Keratinocyte (primary cell): Measurements from ENCODE around the gene FOXC1. TPM values are rescaled to one million over a fixed set of nuclear protein-coding genes. Genes with fewer than 3 reads are reported as not detected.

ENCODE experiments used
- DNase-seq: peaks from one replicate; pipeline ENCODE4 v3.0.0-alpha.2; 2011; ENCODE audit warnings: low read depth, missing footprints, low spot score
- FAIRE-seq: peaks from 2 replicates; lab custom pipeline; 2011; peaks lifted over from hg19 to GRCh38; lab: Jason Lieb, UNC
- H2AFZ ChIP-seq: 2 replicates; pipeline ENCODE4 v1.6.0; 2012; ENCODE audit warnings: low read length, control low read depth, inconsistent platforms; ENCODE audit not compliant: control insufficient read depth
- H3K27ac ChIP-seq: 2 replicates; pipeline ENCODE4 v1.5.1; 2011; ENCODE audit warnings: low read length; ENCODE audit not compliant: control insufficient read depth, insufficient read depth
- H3K27me3 ChIP-seq: 3 replicates; pipeline ENCODE4 v1.6.0; 2011; ENCODE audit warnings: low read length; ENCODE audit not compliant: control insufficient read depth, insufficient read depth; ENCODE audit errors: extremely low read depth
- H3K36me3 ChIP-seq, 2 experiments: 2 replicates in 1 of 2; 3 replicates in 1 of 2; pipeline ENCODE4 v1.5.1; 2011; ENCODE audit warnings: low read length in 2 of 2, mild to moderate bottlenecking in 1 of 2; ENCODE audit not compliant: control insufficient read depth in 2 of 2, insufficient read depth in 2 of 2; ENCODE audit errors: extremely low read depth in 1 of 2
- H3K4me1 ChIP-seq: 3 replicates; pipeline ENCODE4 v1.5.1; 2011; ENCODE audit warnings: low read length; ENCODE audit not compliant: control insufficient read depth, insufficient read depth; ENCODE audit errors: extremely low read depth
- H3K4me2 ChIP-seq: 3 replicates; pipeline ENCODE4 v1.6.0; 2011; ENCODE audit warnings: low read depth, low read length; ENCODE audit not compliant: control insufficient read depth, insufficient read depth; ENCODE audit errors: extremely low read depth
- H3K4me3 ChIP-seq, 3 experiments: fragments of 200-600 bp in 1 of 3; sonication (generic) in 1 of 3; 2 replicates in 2 of 3; 3 replicates in 1 of 3; pipeline ENCODE4 v1.5.1; 2011 to 2016; ENCODE audit warnings: low read length in 3 of 3, mild to moderate bottlenecking in 3 of 3, control low read depth in 2 of 3, inconsistent platforms in 1 of 3, low read depth in 1 of 3, mixed read lengths in 1 of 3, mixed run types in 1 of 3, moderate library complexity in 1 of 3; ENCODE audit not compliant: control insufficient read depth in 2 of 3, insufficient read depth in 2 of 3; ENCODE audit errors: extremely low read depth in 1 of 3
- H3K79me2 ChIP-seq: 2 replicates; pipeline ENCODE4 v1.6.0; 2012; ENCODE audit warnings: low read length; ENCODE audit not compliant: control insufficient read depth, insufficient read depth
- H3K9ac ChIP-seq: 3 replicates; pipeline ENCODE4 v1.6.0; 2011; ENCODE audit warnings: low read length; ENCODE audit not compliant: control insufficient read depth, insufficient read depth; ENCODE audit errors: extremely low read depth
- H3K9me1 ChIP-seq: 3 replicates; pipeline ENCODE4 v1.6.0; 2011; ENCODE audit warnings: low read length; ENCODE audit not compliant: control insufficient read depth, insufficient read depth; ENCODE audit errors: extremely low read depth
- H3K9me3 ChIP-seq: 2 replicates; pipeline ENCODE4 v1.5.1; 2012; ENCODE audit warnings: low read depth, low read length; ENCODE audit not compliant: control insufficient read depth
- H4K20me1 ChIP-seq: 3 replicates; pipeline ENCODE4 v1.6.0; 2011; ENCODE audit warnings: low read length; ENCODE audit not compliant: control insufficient read depth, insufficient read depth; ENCODE audit errors: extremely low read depth
- EZH2 ChIP-seq: IDR thresholded peaks from one replicate; pipeline ENCODE4 v1.6.1; 2012; ENCODE audit warnings: inconsistent platforms, mild to moderate bottlenecking, low read length, moderate library complexity
- dilution Hi-C: fragments of 300-500 bp; cut with MboI; formaldehyde crosslinking; loops from one replicate; pipeline ENCODE4 v1.7.0; 2020; ENCODE audit warnings: low sequenced_read_pairs; ENCODE audit not compliant: extremely low pct_ligation_motif_present
- polyA plus RNA-seq, 5 experiments: library from polyadenylated mRNA; depleted of rRNA in 3 of 5; stranded (reverse) in 3 of 5; stranded (forward) in 1 of 5; unstranded in 1 of 5; fragments of >200 nt; gene quantifications; 1 replicate in 1 of 5; 2 replicates in 3 of 5; 3 replicates in 1 of 5; pipeline versions ENCODE4 v1.2.1 to v1.2.3, GENCODE V29; 2011 to 2012; ENCODE audit warnings: missing spikeins in 2 of 5, low read depth in 1 of 5, low replicate concordance in 1 of 5
- TF ChIP-seq, protein P1 (sequence below), 3 experiments: IDR thresholded peaks in 1 of 3; conservative IDR thresholded peaks in 1 of 3; optimal IDR thresholded peaks in 1 of 3; 2 replicates in 2 of 3; 3 replicates in 1 of 3; pipeline versions ENCODE3 to v1.5.1; 2011; ENCODE audit warnings: low read length in 3 of 3, mild to moderate bottlenecking in 3 of 3, moderate library complexity in 2 of 3, control low read depth in 1 of 3, inconsistent platforms in 1 of 3; ENCODE audit not compliant: insufficient read depth in 2 of 3; ENCODE audit errors: extremely low read depth in 1 of 3

Gene FOXC1
- polyA plus RNA-seq, 1 donor (not counting 4 experiments of a cell fraction or from before 2014, with no cell fraction given), result 4.3 TPM

DNA sequence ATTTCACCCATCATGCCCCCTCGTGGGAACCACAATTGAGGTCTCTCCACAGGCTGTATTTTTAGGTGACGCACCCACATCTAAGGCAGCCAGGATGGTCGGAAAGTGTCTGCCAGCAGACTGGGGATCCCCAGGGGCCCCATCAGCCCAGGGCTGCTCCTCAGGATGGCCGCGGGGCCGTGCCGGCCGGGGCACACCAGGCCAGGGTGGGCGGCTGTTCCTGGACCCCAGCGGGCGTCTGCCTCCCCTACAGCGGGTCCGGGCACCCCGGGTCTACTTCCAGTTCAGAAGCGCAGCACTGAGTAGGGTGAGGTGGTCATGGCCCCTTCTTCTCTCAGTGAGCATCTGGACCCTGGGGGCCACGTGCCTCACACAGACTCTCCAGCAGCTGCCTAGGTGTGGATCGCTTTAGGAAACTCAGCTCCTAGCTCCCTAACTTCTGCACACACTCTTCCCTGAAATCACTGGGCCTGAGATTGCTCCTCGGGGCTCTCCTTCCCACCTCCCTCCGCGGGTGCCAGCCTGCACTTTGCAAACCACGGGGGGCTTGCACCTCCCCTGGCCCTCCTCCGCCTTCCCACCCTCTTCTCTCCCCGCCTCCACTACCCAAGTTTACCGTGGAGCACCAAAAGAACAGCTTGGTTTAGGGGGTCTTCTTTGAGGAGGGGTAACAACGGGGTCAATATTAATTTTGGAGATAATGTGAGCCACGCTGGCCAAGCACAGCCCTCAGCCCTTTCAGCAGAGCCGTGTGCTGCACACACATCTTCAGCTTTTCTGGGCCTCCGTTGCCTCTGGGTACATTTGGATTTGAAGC lies 14.2 kb upstream of the FOXC1 start:
- DNase-seq, result no peak
- FAIRE-seq, result no peak
- H3K4me2 ChIP-seq, result peak overlapping the region; percentile 7
- dilution Hi-C loops, result no loop called here
- no peaks in the 10 kb centered on the region for H3K9me3 ChIP-seq
- TF ChIP-seq, protein P1, sequence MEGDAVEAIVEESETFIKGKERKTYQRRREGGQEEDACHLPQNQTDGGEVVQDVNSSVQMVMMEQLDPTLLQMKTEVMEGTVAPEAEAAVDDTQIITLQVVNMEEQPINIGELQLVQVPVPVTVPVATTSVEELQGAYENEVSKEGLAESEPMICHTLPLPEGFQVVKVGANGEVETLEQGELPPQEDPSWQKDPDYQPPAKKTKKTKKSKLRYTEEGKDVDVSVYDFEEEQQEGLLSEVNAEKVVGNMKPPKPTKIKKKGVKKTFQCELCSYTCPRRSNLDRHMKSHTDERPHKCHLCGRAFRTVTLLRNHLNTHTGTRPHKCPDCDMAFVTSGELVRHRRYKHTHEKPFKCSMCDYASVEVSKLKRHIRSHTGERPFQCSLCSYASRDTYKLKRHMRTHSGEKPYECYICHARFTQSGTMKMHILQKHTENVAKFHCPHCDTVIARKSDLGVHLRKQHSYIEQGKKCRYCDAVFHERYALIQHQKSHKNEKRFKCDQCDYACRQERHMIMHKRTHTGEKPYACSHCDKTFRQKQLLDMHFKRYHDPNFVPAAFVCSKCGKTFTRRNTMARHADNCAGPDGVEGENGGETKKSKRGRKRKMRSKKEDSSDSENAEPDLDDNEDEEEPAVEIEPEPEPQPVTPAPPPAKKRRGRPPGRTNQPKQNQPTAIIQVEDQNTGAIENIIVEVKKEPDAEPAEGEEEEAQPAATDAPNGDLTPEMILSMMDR (optimal IDR thresholded peaks at IDR 0.05 in 1 of 3, IDR thresholded peaks at IDR 0.05 in 1 of 3, conservative IDR thresholded peaks at IDR 0.05 in 1 of 3; ENCODE audit: extremely low read depth in 1 of 3, insufficient read depth in 2 of 3, low read length in 3 of 3), result no peak
- TF ChIP-seq EZH2, result no peak
- H3K4me3 ChIP-seq, result no peak overlapping the region
- no peak overlapping the region for H3K27ac ChIP-seq
- no peaks in the 10 kb centered on the region for H3K36me3 ChIP-seq
- H4K20me1 ChIP-seq, result no peaks in the 10 kb centered on the region
- H3K4me1 ChIP-seq, result peaks cover 9% of the 10 kb centered on the region
- H3K79me2 ChIP-seq, result no peaks in the 10 kb centered on the region
- H3K9me1 ChIP-seq, result no peaks in the 10 kb centered on the region
- H3K9ac ChIP-seq, result no peak overlapping the region
- H3K27me3 ChIP-seq, result peaks cover 40% of the 10 kb centered on the region
- H2AFZ ChIP-seq, result no peak overlapping the region

DNA sequence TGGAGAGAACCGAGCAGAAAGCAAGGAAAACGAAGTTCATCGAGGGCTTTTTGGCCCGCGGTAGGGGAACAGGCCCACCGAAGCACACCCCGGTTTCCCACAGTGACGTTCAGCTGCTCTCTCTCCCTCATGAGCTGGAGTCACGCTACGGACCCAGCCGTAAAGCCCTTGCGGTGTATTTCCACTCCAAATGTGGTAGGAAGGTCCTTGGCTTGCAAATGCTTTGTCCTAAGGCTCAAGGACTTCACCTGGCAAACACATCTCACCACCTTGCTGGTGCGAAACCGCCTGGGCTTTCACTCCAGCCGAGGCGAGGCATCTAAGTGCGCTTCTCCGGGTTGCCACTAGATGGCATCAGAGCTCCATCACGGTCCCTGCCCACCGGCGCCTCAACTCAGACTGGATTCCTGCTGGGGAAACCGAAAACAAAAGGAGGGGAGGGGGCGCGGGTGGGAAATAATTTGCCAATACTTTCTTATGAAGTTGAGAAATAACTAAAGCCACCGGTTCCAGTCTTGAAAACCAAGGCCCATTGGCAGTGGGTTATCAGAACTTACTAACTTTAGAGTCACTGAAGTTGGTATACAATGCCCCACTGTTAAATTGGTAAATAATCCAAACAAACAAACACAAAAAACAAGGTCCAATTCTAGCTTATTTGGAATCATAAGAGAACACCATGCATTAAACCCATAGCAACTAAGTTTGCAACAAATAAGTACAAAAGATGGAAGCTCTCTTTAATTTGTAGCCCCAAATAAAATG lies 13.4 kb upstream of the FOXC1 start:
- no peaks in the 10 kb centered on the region for H4K20me1 ChIP-seq
- no peak for TF ChIP-seq EZH2
- TF ChIP-seq, protein P1 (optimal IDR thresholded peaks at IDR 0.05 in 1 of 3, IDR thresholded peaks at IDR 0.05 in 1 of 3, conservative IDR thresholded peaks at IDR 0.05 in 1 of 3; ENCODE audit: extremely low read depth in 1 of 3, insufficient read depth in 2 of 3, low read length in 3 of 3), result peak; percentile 83 to 94 (median 92)
- no peak overlapping the region for H3K27ac ChIP-seq
- dilution Hi-C loops, result no loop called here
- H2AFZ ChIP-seq, result peak overlapping the region; percentile 14
- peaks cover 38% of the 10 kb centered on the region for H3K27me3 ChIP-seq
- H3K9ac ChIP-seq, result no peak overlapping the region
- no peaks in the 10 kb centered on the region for H3K9me3 ChIP-seq
- FAIRE-seq (peak; percentile 88), DNase-seq (no peak)
- H3K36me3 ChIP-seq, result no peaks in the 10 kb centered on the region
- no peaks in the 10 kb centered on the region for H3K9me1 ChIP-seq
- H3K4me2 ChIP-seq, result peak overlapping the region; percentile 18
- no peak overlapping the region for H3K4me3 ChIP-seq
- H3K79me2 ChIP-seq, result no peaks in the 10 kb centered on the region
- H3K4me1 ChIP-seq, result peaks cover 9% of the 10 kb centered on the region
